ENCODE measurements around the gene RHBDD1.

GRCh38 chr2:226983895-226984749 lies 148.3 kb downstream of the RHBDD1 start:
- no peak for TF ChIP-seq EP300 (conservative IDR thresholded peaks at IDR 0.05; ENCODE audit: poor library complexity, severe bottlenecking)
- TF ChIP-seq POLR2AphosphoS5 (IDR thresholded peaks at IDR 0.05), result no peak
- no peak for TF ChIP-seq EZH2 (IDR thresholded peaks at IDR 0.05; ENCODE audit: borderline replicate concordance, insufficient read depth, low read length, poor library complexity, severe bottlenecking)
- TF ChIP-seq, protein P1, sequence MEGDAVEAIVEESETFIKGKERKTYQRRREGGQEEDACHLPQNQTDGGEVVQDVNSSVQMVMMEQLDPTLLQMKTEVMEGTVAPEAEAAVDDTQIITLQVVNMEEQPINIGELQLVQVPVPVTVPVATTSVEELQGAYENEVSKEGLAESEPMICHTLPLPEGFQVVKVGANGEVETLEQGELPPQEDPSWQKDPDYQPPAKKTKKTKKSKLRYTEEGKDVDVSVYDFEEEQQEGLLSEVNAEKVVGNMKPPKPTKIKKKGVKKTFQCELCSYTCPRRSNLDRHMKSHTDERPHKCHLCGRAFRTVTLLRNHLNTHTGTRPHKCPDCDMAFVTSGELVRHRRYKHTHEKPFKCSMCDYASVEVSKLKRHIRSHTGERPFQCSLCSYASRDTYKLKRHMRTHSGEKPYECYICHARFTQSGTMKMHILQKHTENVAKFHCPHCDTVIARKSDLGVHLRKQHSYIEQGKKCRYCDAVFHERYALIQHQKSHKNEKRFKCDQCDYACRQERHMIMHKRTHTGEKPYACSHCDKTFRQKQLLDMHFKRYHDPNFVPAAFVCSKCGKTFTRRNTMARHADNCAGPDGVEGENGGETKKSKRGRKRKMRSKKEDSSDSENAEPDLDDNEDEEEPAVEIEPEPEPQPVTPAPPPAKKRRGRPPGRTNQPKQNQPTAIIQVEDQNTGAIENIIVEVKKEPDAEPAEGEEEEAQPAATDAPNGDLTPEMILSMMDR (IDR thresholded peaks at IDR 0.05; ENCODE audit: poor library complexity, severe bottlenecking), result no peak
- TF ChIP-seq, protein P2, sequence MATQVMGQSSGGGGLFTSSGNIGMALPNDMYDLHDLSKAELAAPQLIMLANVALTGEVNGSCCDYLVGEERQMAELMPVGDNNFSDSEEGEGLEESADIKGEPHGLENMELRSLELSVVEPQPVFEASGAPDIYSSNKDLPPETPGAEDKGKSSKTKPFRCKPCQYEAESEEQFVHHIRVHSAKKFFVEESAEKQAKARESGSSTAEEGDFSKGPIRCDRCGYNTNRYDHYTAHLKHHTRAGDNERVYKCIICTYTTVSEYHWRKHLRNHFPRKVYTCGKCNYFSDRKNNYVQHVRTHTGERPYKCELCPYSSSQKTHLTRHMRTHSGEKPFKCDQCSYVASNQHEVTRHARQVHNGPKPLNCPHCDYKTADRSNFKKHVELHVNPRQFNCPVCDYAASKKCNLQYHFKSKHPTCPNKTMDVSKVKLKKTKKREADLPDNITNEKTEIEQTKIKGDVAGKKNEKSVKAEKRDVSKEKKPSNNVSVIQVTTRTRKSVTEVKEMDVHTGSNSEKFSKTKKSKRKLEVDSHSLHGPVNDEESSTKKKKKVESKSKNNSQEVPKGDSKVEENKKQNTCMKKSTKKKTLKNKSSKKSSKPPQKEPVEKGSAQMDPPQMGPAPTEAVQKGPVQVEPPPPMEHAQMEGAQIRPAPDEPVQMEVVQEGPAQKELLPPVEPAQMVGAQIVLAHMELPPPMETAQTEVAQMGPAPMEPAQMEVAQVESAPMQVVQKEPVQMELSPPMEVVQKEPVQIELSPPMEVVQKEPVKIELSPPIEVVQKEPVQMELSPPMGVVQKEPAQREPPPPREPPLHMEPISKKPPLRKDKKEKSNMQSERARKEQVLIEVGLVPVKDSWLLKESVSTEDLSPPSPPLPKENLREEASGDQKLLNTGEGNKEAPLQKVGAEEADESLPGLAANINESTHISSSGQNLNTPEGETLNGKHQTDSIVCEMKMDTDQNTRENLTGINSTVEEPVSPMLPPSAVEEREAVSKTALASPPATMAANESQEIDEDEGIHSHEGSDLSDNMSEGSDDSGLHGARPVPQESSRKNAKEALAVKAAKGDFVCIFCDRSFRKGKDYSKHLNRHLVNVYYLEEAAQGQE (IDR thresholded peaks at IDR 0.05; ENCODE audit: borderline replicate concordance), result no peak
- TF ChIP-seq RAD21 (conservative IDR thresholded peaks at IDR 0.05), result no peak
